Osteoblast (primary cell): ENCODE data around the gene N4BP2L1. TPM values are rescaled to one million over a fixed set of nuclear protein-coding genes. Genes with fewer than 3 reads are reported as not detected.
A peak's percentile ranks its signal among the peaks of the same experiment; 100 is the strongest.

Experiments used
- DNase-seq: peaks from one replicate; pipeline ENCODE4 v3.0.0; 2011; ENCODE audit warnings: low spot score, mixed read lengths; ENCODE audit not compliant: insufficient read length; ENCODE audit errors: missing footprints
- H2AFZ ChIP-seq: 2 replicates; pipeline ENCODE4 v1.6.0; 2011; ENCODE audit warnings: mild to moderate bottlenecking, low read length
- H3K27ac ChIP-seq: 2 replicates; pipeline ENCODE4 v1.5.1; 2011; ENCODE audit warnings: mild to moderate bottlenecking, low read depth, low read length, moderate library complexity
- H3K27me3 ChIP-seq: 2 replicates; pipeline ENCODE4 v1.6.0; 2012; ENCODE audit warnings: mild to moderate bottlenecking, control low read depth, inconsistent platforms, low read length, moderate library complexity; ENCODE audit not compliant: insufficient read depth
- H3K36me3 ChIP-seq: 2 replicates; pipeline ENCODE4 v1.5.1; 2011; ENCODE audit warnings: mild to moderate bottlenecking, low read length, control low read depth, moderate library complexity; ENCODE audit not compliant: insufficient read depth
- H3K4me1 ChIP-seq: 2 replicates; pipeline ENCODE4 v1.5.1; 2011; ENCODE audit warnings: mild to moderate bottlenecking, low read length, control low read depth, moderate library complexity; ENCODE audit not compliant: insufficient read depth
- H3K4me2 ChIP-seq: 2 replicates; pipeline ENCODE4 v1.6.0; 2011; ENCODE audit warnings: mild to moderate bottlenecking, low read length; ENCODE audit not compliant: insufficient read depth
- H3K4me3 ChIP-seq: fragments of 200-600 bp; sonication (generic); 3 replicates; pipeline ENCODE4 v1.5.1; 2012; ENCODE audit warnings: mild to moderate bottlenecking, low read length, inconsistent platforms; ENCODE audit not compliant: insufficient read depth
- H3K79me2 ChIP-seq: 2 replicates; pipeline ENCODE4 v1.6.0; 2012; ENCODE audit warnings: mild to moderate bottlenecking, low read length, control low read depth, inconsistent platforms; ENCODE audit not compliant: insufficient read depth
- H3K9me3 ChIP-seq: 2 replicates; pipeline ENCODE4 v1.5.1; 2011; ENCODE audit warnings: low read depth, low read length, control low read depth
- H4K20me1 ChIP-seq: 2 replicates; pipeline ENCODE4 v1.6.0; 2012; ENCODE audit warnings: mild to moderate bottlenecking, low read length, control low read depth; ENCODE audit not compliant: insufficient read depth
- CTCF ChIP-seq: IDR thresholded peaks from 2 replicates; pipeline ENCODE4 v1.5.1; 2011; ENCODE audit warnings: mild to moderate bottlenecking, low read depth, low read length, moderate library complexity; ENCODE audit errors: extremely low read depth
- total RNA-seq: library from RNA; depleted of rRNA; stranded (reverse); fragments of >200 nt; gene quantifications from 2 replicates; pipeline ENCODE4 v1.2.3, GENCODE V29; 2012

N4BP2L1 gene
- total RNA-seq, result 11.2 and 14.4 TPM in 2 replicates

GRCh38 chr13:32427852-32428580, at the start of gene N4BP2L1:
Gene N4BP2L1, minus strand, starts transcription at chr13:32428130. Its CDS starts 48 bp downstream, at chr13:32428082.
- Histone ChIP-seq H3K9me3 (no peaks in the 10 kb centered on the region), H3K27me3 (no peaks in the 10 kb centered on the region), H3K4me3 (peak within 1 kb of the TSS; percentile 85), H4K20me1 (no peaks in the 10 kb centered on the region), H3K27ac (peak within 1 kb of the TSS; percentile 41), H3K4me2 (peak within 1 kb of the TSS; percentile 96), H3K4me1 (peaks cover 19% of the 10 kb centered on the region), H3K79me2 (peaks cover 6% of the 10 kb centered on the region), H2AFZ (peak within 1 kb of the TSS; percentile 85), H3K36me3 (peaks cover 8% of the 10 kb centered on the region)
- DNase-seq, result peak; percentile 93
- no peak for TF ChIP-seq CTCF

GRCh38 chr13:32476892-32477291, 49.0 kb upstream of the N4BP2L1 start:
- H3K79me2 ChIP-seq, result no peaks in the 10 kb centered on the region
- no peak for TF ChIP-seq CTCF
- H3K9me3 ChIP-seq, result no peaks in the 10 kb centered on the region
- no peak overlapping the region for H3K4me2 ChIP-seq
- no peaks in the 10 kb centered on the region for H4K20me1 ChIP-seq
- no peaks in the 10 kb centered on the region for H3K27me3 ChIP-seq
- H3K4me3 ChIP-seq, result no peak overlapping the region
- H3K27ac ChIP-seq, result no peak overlapping the region
- no peaks in the 10 kb centered on the region for H3K36me3 ChIP-seq
- H2AFZ ChIP-seq, result no peak overlapping the region
- H3K4me1 ChIP-seq, result peaks cover 5% of the 10 kb centered on the region
- no peak for DNase-seq

- no peak overlapping the region for H3K4me3 ChIP-seq
- TF ChIP-seq CTCF, result no peak
- no peaks in the 10 kb centered on the region for H3K9me3 ChIP-seq
- H3K4me2 ChIP-seq, result no peak overlapping the region
- no peaks in the 10 kb centered on the region for H3K36me3 ChIP-seq
- no peak for DNase-seq
- H3K27me3 ChIP-seq, result no peaks in the 10 kb centered on the region
- peaks cover 13% of the 10 kb centered on the region for H3K4me1 ChIP-seq
- no peak overlapping the region for H3K27ac ChIP-seq
- no peaks in the 10 kb centered on the region for H3K79me2 ChIP-seq
- no peak overlapping the region for H2AFZ ChIP-seq
- H4K20me1 ChIP-seq, result no peaks in the 10 kb centered on the region
Measured at GRCh38 chr13:32476021-32476731, 48.2 kb upstream of the N4BP2L1 start.

GRCh38 chr13:32474999-32475792, 47.3 kb upstream of the N4BP2L1 start:
- DNase-seq, result no peak
- TF ChIP-seq CTCF, result no peak
- Histone ChIP-seq H4K20me1 (no peaks in the 10 kb centered on the region), H3K4me3 (no peak overlapping the region), H2AFZ (no peak overlapping the region), H3K36me3 (no peaks in the 10 kb centered on the region), H3K9me3 (no peaks in the 10 kb centered on the region), H3K79me2 (no peaks in the 10 kb centered on the region), H3K4me1 (peaks cover 15% of the 10 kb centered on the region), H3K27me3 (no peaks in the 10 kb centered on the region), H3K4me2 (no peak overlapping the region), H3K27ac (no peak overlapping the region)
